NCI-H345 treated with DMSO at 0.1 percent for 48 hours (cell line): ENCODE measurements around the gene CACNB4.
"Not testable (repeated sequence)": the region's sequence is repeated elsewhere in the genome, so short reads cannot be mapped to it uniquely, and the experiment has no call there.

Experiments used
- DNase-seq: peaks from one replicate; lab custom pipeline; 2025; ENCODE audit not compliant: unreplicated experiment; lab: John Stamatoyannopoulos, UW

The CACNB4 gene

GRCh38 chr2:152024477-152024876, 74.4 kb downstream of the CACNB4 start:
- no peak for DNase-seq

- DNase-seq = peak; percentile 14
Measured at GRCh38 chr2:152022090-152022489, 76.8 kb downstream of the CACNB4 start.

GRCh38 chr2:152021001-152021400, 77.8 kb downstream of the CACNB4 start:
- DNase-seq = not testable (repeated sequence)

GRCh38 chr2:152019732-152020131, 79.1 kb downstream of the CACNB4 start:
- no peak for DNase-seq

- no peak for DNase-seq
Measured at GRCh38 chr2:152016181-152017120, 82.4 kb downstream of the CACNB4 start.

- no peak for DNase-seq
Measured at GRCh38 chr2:152015552-152015951, 83.3 kb downstream of the CACNB4 start.

- no peak for DNase-seq
Measured at GRCh38 chr2:152012697-152013096, 86.1 kb downstream of the CACNB4 start.

- DNase-seq = no peak
Measured at GRCh38 chr2:152011724-152012123, 87.1 kb downstream of the CACNB4 start.

GRCh38 chr2:152005607-152006006, 93.2 kb downstream of the CACNB4 start:
- no peak for DNase-seq

GRCh38 chr2:152003283-152003682, 95.6 kb downstream of the CACNB4 start:
- DNase-seq = not testable (repeated sequence)

GRCh38 chr2:151999053-151999452, 99.8 kb downstream of the CACNB4 start:
- peak; percentile 42 for DNase-seq

GRCh38 chr2:151996243-151997003, 102.4 kb downstream of the CACNB4 start:
- DNase-seq = peak; percentile 7

GRCh38 chr2:151995161-151995557, 103.7 kb downstream of the CACNB4 start:
- DNase-seq = no peak

GRCh38 chr2:151994178-151994577, 104.7 kb downstream of the CACNB4 start:
- not testable (repeated sequence) for DNase-seq

- no peak for DNase-seq
Measured at GRCh38 chr2:151991010-151991409, 107.8 kb downstream of the CACNB4 start.

GRCh38 chr2:151989378-151989777, 109.5 kb downstream of the CACNB4 start:
- DNase-seq = no peak

GRCh38 chr2:151987484-151987883, 111.4 kb downstream of the CACNB4 start:
- no peak for DNase-seq

- DNase-seq = no peak
Measured at GRCh38 chr2:151984424-151985083, 114.3 kb downstream of the CACNB4 start.

GRCh38 chr2:151983221-151983620, 115.6 kb downstream of the CACNB4 start:
- no peak for DNase-seq

- DNase-seq = no peak
Measured at GRCh38 chr2:151981886-151982285, 117.0 kb downstream of the CACNB4 start.

- DNase-seq = no peak
Measured at GRCh38 chr2:151979694-151980093, 119.2 kb downstream of the CACNB4 start.
